Amygdala (tissue), 56 donors: ENCODE measurements around the gene UBASH3A.

Experiments
- DNase-seq, 56 donors: peaks; one replicate each; lab custom pipeline; 2025; lab: John Stamatoyannopoulos, UW

Gene UBASH3A

GRCh38 chr21:42443876-42444744, 40.4 kb downstream of the UBASH3A start:
- DNase-seq: no peak

- DNase-seq: no peak
These were observed 41.0 kb downstream of the UBASH3A start for GRCh38 chr21:42444745-42445059.

GRCh38 chr21:42445311-42445710, 41.6 kb downstream of the UBASH3A start:
- DNase-seq: no peak

- no peak for DNase-seq
These were observed 42.8 kb downstream of the UBASH3A start for GRCh38 chr21:42446531-42446930.

- DNase-seq: no peak
These were observed 43.5 kb downstream of the UBASH3A start for GRCh38 chr21:42447182-42447581.

GRCh38 chr21:42447732-42448131, 44.0 kb downstream of the UBASH3A start:
- DNase-seq: no peak

- no peak for DNase-seq
These were observed 45.0 kb downstream of the UBASH3A start for GRCh38 chr21:42448686-42449085.

- DNase-seq: no peak
These were observed 48.2 kb downstream of the UBASH3A start for GRCh38 chr21:42451941-42452340.

- DNase-seq: no peak
These were observed 48.9 kb downstream of the UBASH3A start for GRCh38 chr21:42452401-42453223.

- DNase-seq: no peak
These were observed 49.7 kb downstream of the UBASH3A start for GRCh38 chr21:42453224-42453985.

- DNase-seq: no peak
These were observed 50.4 kb downstream of the UBASH3A start for GRCh38 chr21:42453986-42454570.

- DNase-seq: no peak
These were observed 51.1 kb downstream of the UBASH3A start for GRCh38 chr21:42454786-42455185.

- DNase-seq: no peak
These were observed 51.5 kb downstream of the UBASH3A start for GRCh38 chr21:42455196-42455595.

- DNase-seq: no peak
These were observed 52.2 kb downstream of the UBASH3A start for GRCh38 chr21:42455754-42456440.

- peak in 1 of 56 donors; percentile 9 for DNase-seq
These were observed 52.8 kb downstream of the UBASH3A start for GRCh38 chr21:42456457-42456856.

- no peak for DNase-seq
These were observed 55.4 kb downstream of the UBASH3A start for GRCh38 chr21:42459082-42459460.

- no peak for DNase-seq
These were observed 56.0 kb downstream of the UBASH3A start for GRCh38 chr21:42459546-42460215.

GRCh38 chr21:42460391-42461184, 56.9 kb downstream of the UBASH3A start:
- no peak for DNase-seq

GRCh38 chr21:42461185-42461520, 57.5 kb downstream of the UBASH3A start:
- no peak for DNase-seq
